ENCODE measurements around the gene TMEM41B. TPM values are rescaled to one million over a fixed set of nuclear protein-coding genes. Genes with fewer than 3 reads are reported as not detected.
A peak's percentile ranks its signal among the peaks of the same experiment; 100 is the strongest.

Gene TMEM41B
- total RNA-seq, 1 experiment from 2014 or later: 50.3 TPM

- DNase-seq (ENCODE audit: unreplicated experiment): no peak
- no peaks in the 10 kb centered on the region for H3K27me3 Mint-ChIP-seq (ENCODE audit: insufficient read depth, unreplicated experiment)
- no peaks in the 10 kb centered on the region for H3K9me3 Mint-ChIP-seq (ENCODE audit: unreplicated experiment)
- no peaks in the 10 kb centered on the region for H3K4me1 Mint-ChIP-seq (ENCODE audit: insufficient read depth, unreplicated experiment)
- peaks cover 42% of the 10 kb centered on the region for H3K36me3 Mint-ChIP-seq (ENCODE audit: insufficient read depth, unreplicated experiment)
- BruUV-seq (replicated peaks): no TSS peak
- POLR2A ChIA-PET: interaction anchor here (1.4 to 1.5 kb wide), 2 partner anchors 19 to 92 kb away, joined by 3 to 6 read pairs; no protein-coding TSS in a partner anchor
- H3K4me3 Mint-ChIP-seq (ENCODE audit: unreplicated experiment): no peak overlapping the region
- no peak overlapping the region for H3K27ac Mint-ChIP-seq (ENCODE audit: low read depth, unreplicated experiment)
- no peak for TF ChIP-seq CTCF (IDR thresholded peaks at IDR 0.05; ENCODE audit: unreplicated experiment)
- intact Hi-C loops (cut with micrococcal nuclease): no loop called here
- CTCF ChIA-PET: no interaction called here
These were observed 20.7 kb downstream of the TMEM41B start for GRCh38 chr11:9293646-9294045.

- BruUV-seq (replicated peaks): no TSS peak
- no peak overlapping the region for H3K4me3 Mint-ChIP-seq (ENCODE audit: unreplicated experiment)
- ChIA-PET CTCF (interaction anchor here (0.8 to 0.9 kb wide), 3 partner anchors 12 to 23 kb away, joined by 4 to 6 read pairs (median 5); no protein-coding TSS in a partner anchor), POLR2A (interaction anchor here (0.7 kb wide), 1 partner anchor 125 kb away, joined by 4 read pairs; no protein-coding TSS in a partner anchor)
- peaks cover 60% of the 10 kb centered on the region for H3K36me3 Mint-ChIP-seq (ENCODE audit: insufficient read depth, unreplicated experiment)
- H3K9me3 Mint-ChIP-seq (ENCODE audit: unreplicated experiment): no peaks in the 10 kb centered on the region
- intact Hi-C loops (cut with micrococcal nuclease): no loop called here
- TF ChIP-seq CTCF (IDR thresholded peaks at IDR 0.05; ENCODE audit: unreplicated experiment): no peak
- DNase-seq (ENCODE audit: unreplicated experiment): no peak
- peaks cover 1% of the 10 kb centered on the region for H3K4me1 Mint-ChIP-seq (ENCODE audit: insufficient read depth, unreplicated experiment)
- H3K27me3 Mint-ChIP-seq (ENCODE audit: insufficient read depth, unreplicated experiment): no peaks in the 10 kb centered on the region
- H3K27ac Mint-ChIP-seq (ENCODE audit: low read depth, unreplicated experiment): no peak overlapping the region
These were observed 28.4 kb downstream of the TMEM41B start for GRCh38 chr11:9285850-9286587.

- no peak overlapping the region for H3K27ac Mint-ChIP-seq (ENCODE audit: low read depth, unreplicated experiment)
- H3K4me1 Mint-ChIP-seq (ENCODE audit: insufficient read depth, unreplicated experiment): peaks cover 6% of the 10 kb centered on the region
- intact Hi-C loops (cut with micrococcal nuclease): no loop called here
- ChIA-PET POLR2A (interaction anchor here (0.6 to 1.9 kb wide), 7 partner anchors 10 to 179 kb away, joined by 4 to 8 read pairs (median 5); partner anchors contain the start of genes DENND5A and IPO7), CTCF (interaction anchor here (0.6 to 1.6 kb wide), 5 partner anchors 75 to 595 kb away, joined by 3 to 5 read pairs (median 4); no protein-coding TSS in a partner anchor)
- no peak overlapping the region for H3K4me3 Mint-ChIP-seq (ENCODE audit: unreplicated experiment)
- H3K36me3 Mint-ChIP-seq (ENCODE audit: insufficient read depth, unreplicated experiment): peaks cover 65% of the 10 kb centered on the region
- no peaks in the 10 kb centered on the region for H3K9me3 Mint-ChIP-seq (ENCODE audit: unreplicated experiment)
- DNase-seq (ENCODE audit: unreplicated experiment): peak; percentile 68
- H3K27me3 Mint-ChIP-seq (ENCODE audit: insufficient read depth, unreplicated experiment): no peaks in the 10 kb centered on the region
- no TSS peak for BruUV-seq (replicated peaks)
- TF ChIP-seq CTCF (IDR thresholded peaks at IDR 0.05; ENCODE audit: unreplicated experiment): no peak
These were observed 33.6 kb downstream of the TMEM41B start for GRCh38 chr11:9280655-9281301.

- BruUV-seq (replicated peaks): no TSS peak
- Mint-ChIP-seq H3K4me1 (ENCODE audit: insufficient read depth, unreplicated experiment) (peaks cover 12% of the 10 kb centered on the region), H3K27me3 (ENCODE audit: insufficient read depth, unreplicated experiment) (no peaks in the 10 kb centered on the region), H3K4me3 (ENCODE audit: unreplicated experiment) (no peak overlapping the region), H3K9me3 (ENCODE audit: unreplicated experiment) (no peaks in the 10 kb centered on the region), H3K36me3 (ENCODE audit: insufficient read depth, unreplicated experiment) (peaks cover 32% of the 10 kb centered on the region), H3K27ac (ENCODE audit: low read depth, unreplicated experiment) (no peak overlapping the region)
- CTCF ChIA-PET: interaction anchor here (0.6 to 1.0 kb wide), 3 partner anchors 56 to 229 kb away, joined by 3 read pairs; no protein-coding TSS in a partner anchor
- POLR2A ChIA-PET: interaction anchor here (0.6 to 1.6 kb wide), 2 partner anchors 11 to 215 kb away, joined by 3 to 5 read pairs; no protein-coding TSS in a partner anchor
- intact Hi-C loops (cut with micrococcal nuclease): no loop called here
- DNase-seq (ENCODE audit: unreplicated experiment): no peak
- no peak for TF ChIP-seq CTCF (IDR thresholded peaks at IDR 0.05; ENCODE audit: unreplicated experiment)
These were observed 37.2 kb downstream of the TMEM41B start for GRCh38 chr11:9277176-9277575.

Measured in MCF 10A (cell line).